SU-DHL-6 (cell line): ENCODE data around the gene STRN.

Experiments used
- CTCF ChIP-seq: fragments of 200-600 bp; sonication (generic); IDR thresholded peaks from one replicate; pipeline ENCODE4 v1.5.1; 2017; ENCODE audit warnings: antibody characterized with exemption, mild to moderate bottlenecking, low read length, moderate library complexity; ENCODE audit not compliant: insufficient read depth, poor library complexity, severe bottlenecking
- EZH2phosphoT487 ChIP-seq: fragments of 200-600 bp; sonication (generic), shearing (Covaris generic); conservative IDR thresholded peaks from 2 replicates; pipeline ENCODE4 v1.6.1; 2018; ENCODE audit warnings: mild to moderate bottlenecking, antibody characterized with exemption, low read length, moderate library complexity, mixed read lengths

GRCh38 chr2:37005118-37005868 lies 39.0 kb upstream of the STRN start:
- TF ChIP-seq CTCF (peak; percentile 57), EZH2phosphoT487 (no peak)
